Stimulated activated CD4-positive, alpha-beta T cell treated with anti-CD3 and anti-CD28 coated beads, Interleukin-2, amount 100 ng/mL, for 24 hours (primary cell): ENCODE results near the gene TMPRSS11D.

ENCODE experiments used
- DNase-seq, 2 donors: peaks; one replicate each; pipeline ENCODE4 v3.0.0-alpha.2; 2020

Gene TMPRSS11D

DNA sequence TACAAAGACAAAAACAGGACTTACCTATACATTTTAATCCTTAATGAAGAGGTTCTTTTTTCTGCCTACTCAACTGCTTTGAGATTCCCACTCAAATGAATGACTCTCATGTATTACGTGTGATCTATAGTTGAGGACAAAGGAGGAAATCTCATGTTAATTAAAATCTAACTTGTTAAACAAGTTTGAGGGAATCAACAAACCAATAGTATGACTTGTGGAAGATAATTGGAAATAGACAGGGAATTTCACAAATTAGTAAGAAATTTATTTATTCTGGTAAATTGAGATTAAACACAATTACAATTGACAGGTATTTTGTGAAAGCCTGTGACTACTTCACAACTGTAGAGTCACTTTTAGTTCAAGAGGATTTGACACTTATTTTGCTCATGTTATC lies at the start of gene TMPRSS11D:
Gene TMPRSS11D (minus strand): TSS at position 101 of the 400 bp plus-strand sequence. CDS start 69 bp downstream, at position 32.
- DNase-seq: no peak

DNA sequence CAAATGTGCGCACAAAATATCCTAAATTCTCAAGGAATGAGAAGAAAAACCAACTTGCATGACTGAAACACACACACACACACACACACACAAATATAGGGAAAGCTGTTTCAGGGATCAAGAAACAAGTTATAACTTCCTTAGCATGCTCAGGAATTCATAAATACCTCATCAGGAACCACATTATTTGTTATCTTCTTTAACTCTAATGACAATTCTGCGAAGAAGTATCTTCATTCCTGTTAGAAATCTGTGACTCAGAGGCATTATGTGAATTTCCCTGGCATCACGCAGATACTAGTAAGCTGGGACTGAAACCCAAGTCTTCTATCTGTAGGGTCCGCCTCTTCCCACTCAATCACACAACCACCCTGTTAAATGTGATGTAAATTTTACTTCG lies 49.2 kb upstream of the TMPRSS11D start:
- DNase-seq: no peak

GRCh38 chr4:67931256-67931655 lies 47.5 kb upstream of the TMPRSS11D start:
- DNase-seq: no peak

DNA sequence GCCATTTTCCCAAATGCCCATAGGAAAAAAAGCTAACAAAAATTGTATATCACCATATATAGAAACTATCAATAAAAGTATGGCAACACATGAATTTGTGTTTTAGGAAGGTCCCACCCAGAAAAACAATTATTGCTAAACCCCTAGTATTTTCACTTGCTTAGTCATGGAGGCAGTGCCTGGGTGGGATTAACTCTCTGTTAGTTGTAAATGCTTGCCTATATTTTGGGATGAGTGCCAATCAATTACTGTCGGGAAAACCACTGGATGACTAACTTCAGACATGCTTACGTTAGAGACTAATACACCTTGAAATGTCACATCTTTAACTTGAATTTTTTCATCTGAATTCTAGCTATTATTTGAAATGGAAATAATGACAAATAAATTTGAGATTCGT lies 45.6 kb upstream of the TMPRSS11D start:
- no peak for DNase-seq

- DNase-seq: no peak
Observed at GRCh38 chr4:67928546-67928945, 44.7 kb upstream of the TMPRSS11D start.

- DNase-seq: no peak
Observed at GRCh38 chr4:67927251-67927650, 43.4 kb upstream of the TMPRSS11D start.

GRCh38 chr4:67926485-67926884 lies 42.7 kb upstream of the TMPRSS11D start:
- no peak for DNase-seq

DNA sequence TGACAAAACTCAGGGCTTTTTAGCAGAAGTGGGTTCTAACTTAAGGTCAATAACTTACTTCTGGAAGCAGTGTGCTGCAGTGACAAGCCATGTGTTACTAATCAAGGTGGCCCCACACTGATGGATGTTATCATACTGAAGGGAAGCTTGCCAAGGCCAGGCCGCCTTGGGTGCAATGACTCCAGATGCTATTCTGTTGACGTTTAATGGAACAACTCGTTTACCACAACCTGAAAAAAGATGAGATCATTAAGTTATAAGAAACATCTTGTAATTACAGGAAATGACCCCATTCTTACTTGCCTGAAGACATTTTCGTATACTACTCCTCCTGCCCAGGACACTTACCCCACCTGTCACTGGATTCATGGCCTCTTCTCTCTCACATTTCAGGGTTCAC lies 38.9 kb upstream of the TMPRSS11D start:
- DNase-seq: no peak

DNA sequence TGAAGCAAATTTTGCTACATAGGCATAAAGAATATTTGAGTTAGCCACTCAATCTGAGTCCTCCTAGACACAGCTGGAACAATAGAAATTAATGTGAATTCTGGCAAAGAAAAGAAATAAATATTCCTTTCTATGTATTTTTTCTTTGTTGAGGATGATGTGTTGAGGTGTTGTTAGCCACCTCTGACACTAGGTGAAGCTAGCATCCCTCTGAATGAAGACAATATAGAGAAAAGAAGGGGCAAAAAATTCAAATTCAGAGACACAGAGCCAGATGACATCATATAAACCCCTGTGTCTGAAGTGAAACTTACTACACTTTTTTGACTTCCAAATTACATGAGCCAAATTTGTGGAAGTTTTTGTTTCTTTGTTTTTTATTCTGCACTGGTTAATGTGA lies 34.6 kb upstream of the TMPRSS11D start:
- no peak for DNase-seq

DNA sequence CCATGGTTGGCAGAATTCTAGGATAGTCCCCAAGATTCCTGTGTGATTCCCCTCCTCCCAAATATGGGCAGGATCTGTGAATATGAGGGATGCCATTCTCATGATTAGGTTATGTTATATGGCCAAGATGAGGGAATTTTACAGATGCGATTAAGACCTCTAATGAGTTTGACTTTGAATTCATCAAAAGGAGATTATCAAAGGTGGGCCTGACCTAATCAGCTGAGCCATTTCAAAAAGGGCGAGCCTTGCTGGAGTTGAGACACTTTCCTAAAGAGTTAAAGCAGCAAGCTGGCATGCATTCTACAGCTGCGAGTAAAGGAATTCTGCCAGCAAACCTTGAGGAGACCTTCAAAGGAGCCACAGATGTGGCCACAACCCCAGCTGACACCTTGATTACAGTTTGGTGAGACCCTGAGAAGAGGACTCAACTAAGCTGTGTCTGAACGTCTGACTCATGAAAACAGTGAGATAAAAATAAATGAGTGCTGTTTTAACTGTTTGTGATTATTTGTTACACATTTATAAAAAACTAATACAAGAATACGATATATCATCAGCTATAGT lies 31.7 kb upstream of the TMPRSS11D start:
- DNase-seq: no peak

DNA sequence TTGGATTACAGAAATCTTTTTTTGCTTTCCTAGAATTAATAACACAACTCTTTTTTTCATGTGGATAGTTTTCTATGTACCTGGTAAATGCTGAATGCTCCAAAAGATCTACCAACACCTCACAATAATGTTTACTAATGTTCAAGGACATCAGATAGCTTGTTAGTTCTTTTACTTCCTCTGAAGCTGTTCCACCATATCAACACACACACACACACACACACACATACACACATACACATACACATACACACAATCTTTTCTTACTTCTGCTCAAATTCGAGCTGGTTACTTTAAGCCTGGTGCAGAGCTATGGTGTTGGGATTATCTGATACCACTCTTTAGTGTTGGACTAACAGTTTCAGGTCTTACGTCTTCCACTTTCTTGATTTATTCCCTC lies 28.3 kb upstream of the TMPRSS11D start:
- DNase-seq: no peak

GRCh38 chr4:67911638-67912037 lies 27.8 kb upstream of the TMPRSS11D start:
- DNase-seq: no peak

DNA sequence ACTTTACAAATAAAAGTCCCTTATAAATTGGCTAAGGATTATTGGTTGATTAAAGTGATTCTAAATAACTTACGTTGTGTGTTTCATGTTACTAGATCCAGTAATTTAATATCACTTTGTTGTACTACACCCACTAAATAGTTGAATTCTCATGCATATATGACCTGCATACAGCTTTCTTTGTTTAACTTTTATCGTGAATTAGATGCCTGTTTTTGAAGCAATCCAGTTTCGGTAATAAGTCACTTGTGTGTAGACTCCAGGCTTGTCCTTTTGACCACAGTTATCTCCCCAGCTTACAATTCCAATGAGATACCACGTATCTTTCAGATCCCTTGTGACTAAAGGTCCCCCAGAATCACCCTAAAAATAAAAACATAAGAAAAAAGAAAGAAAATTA lies 27.3 kb upstream of the TMPRSS11D start:
- no peak for DNase-seq

DNA sequence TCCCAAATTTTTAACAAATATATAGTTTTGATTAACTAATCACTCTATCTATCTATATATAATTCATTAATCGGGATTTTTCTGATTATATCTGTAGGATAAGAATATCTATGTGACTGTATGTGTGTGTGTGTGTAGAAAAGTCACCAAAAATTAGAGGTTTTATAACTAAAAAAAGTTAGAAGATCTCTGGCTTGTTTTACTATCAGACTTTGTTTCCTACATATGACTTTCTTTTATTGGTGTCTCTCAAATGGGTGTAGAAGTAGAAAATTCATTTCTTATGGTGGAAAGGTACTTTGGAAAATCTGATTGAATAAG lies 26.7 kb upstream of the TMPRSS11D start:
- no peak for DNase-seq

GRCh38 chr4:67909905-67910584 lies 26.2 kb upstream of the TMPRSS11D start:
- DNase-seq: no peak

GRCh38 chr4:67907650-67908049 lies 23.8 kb upstream of the TMPRSS11D start:
- DNase-seq: no peak

- DNase-seq: no peak
Observed at GRCh38 chr4:67899096-67899495, 15.3 kb upstream of the TMPRSS11D start.

DNA sequence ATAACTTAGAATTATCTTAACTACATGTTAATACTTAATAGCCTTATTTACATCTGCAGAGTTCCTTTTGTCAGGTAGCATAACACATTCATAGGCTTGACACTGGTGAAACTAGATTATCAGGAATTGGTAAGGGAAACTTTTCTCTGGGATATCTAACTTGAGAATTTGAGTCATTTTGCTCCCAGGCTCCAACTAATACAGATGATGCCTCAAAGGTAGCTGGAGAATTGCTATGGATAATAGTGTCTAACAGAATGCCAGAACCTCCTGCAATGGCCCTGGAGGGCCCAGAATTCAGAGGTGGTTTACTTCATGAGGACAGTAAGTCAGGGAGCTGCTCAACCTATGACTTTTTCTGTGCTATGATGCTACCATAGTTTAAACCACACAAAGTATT lies 13.9 kb upstream of the TMPRSS11D start:
- DNase-seq: no peak

- DNase-seq: no peak
Observed at GRCh38 chr4:67896421-67897065, 12.7 kb upstream of the TMPRSS11D start.

GRCh38 chr4:67894659-67895058 lies 10.9 kb upstream of the TMPRSS11D start:
- no peak for DNase-seq

DNA sequence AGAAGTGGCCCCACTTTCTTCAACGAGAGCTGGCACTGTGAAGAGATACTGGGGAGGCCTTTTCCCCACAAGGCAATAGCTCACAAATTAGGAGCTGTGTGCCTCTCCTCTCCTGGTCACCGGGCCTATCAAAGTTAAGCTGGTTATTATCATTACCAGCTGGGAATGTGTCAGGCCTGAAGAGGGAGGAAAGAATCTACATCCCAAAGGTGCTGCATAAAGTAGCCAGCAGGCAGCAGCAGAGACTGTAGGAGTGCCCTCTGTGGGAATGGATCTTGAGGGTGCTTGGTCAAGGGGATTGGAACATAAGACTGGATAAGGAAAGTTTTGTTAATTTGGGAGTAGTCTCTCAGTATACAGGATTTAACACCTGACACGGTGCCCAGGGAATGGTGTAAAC lies 9.1 kb upstream of the TMPRSS11D start:
- DNase-seq: no peak

DNA sequence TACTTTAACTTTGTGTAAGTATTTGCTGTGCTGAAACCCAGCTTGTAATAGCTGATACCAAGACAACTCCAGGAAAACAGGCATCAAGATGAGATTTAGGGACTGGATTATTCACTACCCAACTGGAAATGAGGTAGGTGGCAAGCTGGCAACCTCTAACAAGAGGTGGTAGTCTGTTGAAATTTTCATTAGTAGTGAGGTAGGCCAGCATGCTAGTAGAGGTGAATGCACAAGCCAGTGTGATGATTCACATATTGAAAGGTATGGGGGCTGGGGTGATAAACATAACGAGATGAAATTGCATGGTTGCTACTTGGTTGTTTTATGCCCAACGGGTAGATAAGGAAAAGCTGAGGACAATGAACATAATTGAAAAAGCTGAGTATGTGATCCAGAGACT lies 8.5 kb upstream of the TMPRSS11D start:
- DNase-seq: no peak

GRCh38 chr4:67891645-67892044 lies 7.8 kb upstream of the TMPRSS11D start:
- no peak for DNase-seq

DNA sequence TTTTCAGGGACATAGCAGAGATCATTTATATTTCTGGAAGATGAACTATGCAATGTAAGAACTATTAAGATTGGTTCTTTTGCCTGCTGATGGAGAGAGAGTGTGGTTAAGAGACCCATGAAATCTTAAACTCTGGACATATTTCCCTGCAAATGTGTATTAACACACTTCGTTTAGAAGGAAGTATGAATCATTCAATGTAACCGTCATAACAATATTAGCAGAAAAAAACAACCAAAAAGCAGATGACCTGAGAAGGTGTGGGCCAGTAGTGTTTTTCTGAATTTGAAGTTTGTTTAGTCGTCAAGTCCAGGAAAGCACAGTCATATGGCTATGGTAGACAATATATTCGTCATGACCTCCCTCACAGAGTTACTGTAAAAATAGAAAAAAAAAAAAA lies 2.5 kb upstream of the TMPRSS11D start:
- DNase-seq: no peak

- DNase-seq: no peak
Observed at GRCh38 chr4:67885762-67886161, 2.0 kb upstream of the TMPRSS11D start.
